Mononuclear cell (primary cell): ENCODE data around the gene CTSZ. TPM values are rescaled to one million over a fixed set of nuclear protein-coding genes. Genes with fewer than 3 reads are reported as not detected.
"Not testable (repeated sequence)": the region's sequence is repeated elsewhere in the genome, so short reads cannot be mapped to it uniquely, and the experiment has no call there.

ENCODE experiments used
- H3K27me3 ChIP-seq: 2 replicates; pipeline ENCODE4 v1.6.0; 2011; ENCODE audit warnings: low read length, control low read depth; ENCODE audit not compliant: insufficient read depth
- H3K4me1 ChIP-seq: 2 replicates; pipeline ENCODE4 v1.5.1; 2011; ENCODE audit warnings: mild to moderate bottlenecking, low read length, control low read depth; ENCODE audit not compliant: insufficient read depth
- H3K4me3 ChIP-seq: 2 replicates; pipeline ENCODE4 v1.5.1; 2011; ENCODE audit warnings: mild to moderate bottlenecking, low read length, moderate library complexity
- H3K9me3 ChIP-seq: 2 replicates; pipeline ENCODE4 v1.5.1; 2011; ENCODE audit warnings: low read depth, mild to moderate bottlenecking, control low read depth, low read length
- total RNA-seq: library from RNA; depleted of rRNA; stranded (reverse); fragments of >200 nt; gene quantifications from one replicate; pipeline ENCODE4 v1.2.3, GENCODE V29; 2012

CTSZ gene
- total RNA-seq, 1 donor, result 184 TPM

- no peaks in the 10 kb centered on the region for H3K27me3 ChIP-seq
- no peak overlapping the region for H3K4me3 ChIP-seq
- peaks cover 4% of the 10 kb centered on the region for H3K9me3 ChIP-seq
- peaks cover 4% of the 10 kb centered on the region for H3K4me1 ChIP-seq
These were observed 33.9 kb downstream of the CTSZ start for GRCh38 chr20:58973179-58973578.

GRCh38 chr20:58971429-58971828 is 35.6 kb downstream of the CTSZ start:
- Histone ChIP-seq H3K27me3 (no peaks in the 10 kb centered on the region), H3K9me3 (peaks cover 4% of the 10 kb centered on the region), H3K4me3 (no peak overlapping the region), H3K4me1 (peaks cover 4% of the 10 kb centered on the region)

DNA sequence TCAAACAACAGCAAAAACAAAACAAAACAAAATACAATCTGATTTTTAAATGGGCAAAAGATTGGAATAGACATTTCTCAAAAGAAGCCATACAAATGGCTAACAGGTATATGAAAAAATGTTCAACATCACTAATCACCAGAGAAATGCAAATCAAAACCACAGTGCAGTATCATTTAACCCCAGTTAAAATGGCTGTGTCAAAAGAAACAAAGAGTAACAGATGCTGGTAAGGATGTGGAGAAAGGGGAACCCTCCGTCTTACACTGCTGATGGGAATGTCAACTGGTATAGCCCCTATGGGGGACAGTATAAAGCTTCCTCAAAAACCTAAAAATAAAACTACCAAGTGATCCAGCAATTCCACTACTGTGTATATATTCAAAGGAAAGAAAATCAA is 36.9 kb downstream of the CTSZ start:
- peaks cover 4% of the 10 kb centered on the region for H3K4me1 ChIP-seq
- H3K4me3 ChIP-seq, result no peak overlapping the region
- H3K9me3 ChIP-seq, result no peaks in the 10 kb centered on the region
- no peaks in the 10 kb centered on the region for H3K27me3 ChIP-seq

GRCh38 chr20:58969439-58969838 is 37.6 kb downstream of the CTSZ start:
- H3K27me3 ChIP-seq, result no peaks in the 10 kb centered on the region
- H3K4me3 ChIP-seq, result no peak overlapping the region
- peaks cover 1% of the 10 kb centered on the region for H3K4me1 ChIP-seq
- no peaks in the 10 kb centered on the region for H3K9me3 ChIP-seq

GRCh38 chr20:58967652-58968429 is 39.2 kb downstream of the CTSZ start:
- Histone ChIP-seq H3K9me3 (no peaks in the 10 kb centered on the region), H3K4me1 (no peaks in the 10 kb centered on the region), H3K27me3 (no peaks in the 10 kb centered on the region), H3K4me3 (no peak overlapping the region)

DNA sequence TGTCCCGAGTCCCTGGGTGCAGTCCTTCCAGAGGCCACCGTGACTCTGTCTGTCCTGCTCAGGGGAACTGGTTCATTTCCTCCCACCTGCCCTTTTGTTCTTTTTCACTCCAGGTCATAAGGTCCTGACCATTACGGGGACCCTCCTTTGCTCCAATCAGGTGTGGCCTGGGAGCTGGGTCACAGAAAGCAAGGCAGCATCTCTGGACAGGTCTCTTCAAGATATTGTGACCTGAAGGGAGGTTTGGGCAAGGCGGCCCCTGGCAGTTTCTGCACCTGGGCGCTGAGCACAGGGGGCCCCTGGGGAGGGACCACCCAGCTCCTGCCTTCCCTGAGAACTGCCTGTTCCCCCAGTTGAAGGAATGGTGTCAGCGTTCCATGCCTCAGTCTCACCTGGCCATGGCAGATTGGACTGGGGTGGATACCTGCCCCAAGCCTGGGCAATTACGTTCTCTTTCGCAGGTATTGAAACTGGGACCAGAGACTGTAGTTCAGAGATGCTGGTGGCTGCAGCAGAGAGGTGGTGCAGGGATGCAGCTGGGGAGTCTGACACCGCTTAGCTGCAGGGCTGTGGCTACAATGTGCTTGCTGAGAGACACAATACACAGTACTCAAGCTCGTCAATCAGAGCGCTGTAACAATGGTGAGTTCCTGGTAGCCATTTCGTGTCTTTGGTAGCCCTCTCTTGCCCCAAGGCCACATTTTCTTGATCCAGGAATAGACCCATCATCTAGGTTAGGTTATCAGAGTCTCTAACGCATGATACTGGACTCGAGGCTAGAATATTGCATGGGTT is 41.6 kb downstream of the CTSZ start:
- no peaks in the 10 kb centered on the region for H3K4me1 ChIP-seq
- no peak overlapping the region for H3K4me3 ChIP-seq
- no peaks in the 10 kb centered on the region for H3K27me3 ChIP-seq

DNA sequence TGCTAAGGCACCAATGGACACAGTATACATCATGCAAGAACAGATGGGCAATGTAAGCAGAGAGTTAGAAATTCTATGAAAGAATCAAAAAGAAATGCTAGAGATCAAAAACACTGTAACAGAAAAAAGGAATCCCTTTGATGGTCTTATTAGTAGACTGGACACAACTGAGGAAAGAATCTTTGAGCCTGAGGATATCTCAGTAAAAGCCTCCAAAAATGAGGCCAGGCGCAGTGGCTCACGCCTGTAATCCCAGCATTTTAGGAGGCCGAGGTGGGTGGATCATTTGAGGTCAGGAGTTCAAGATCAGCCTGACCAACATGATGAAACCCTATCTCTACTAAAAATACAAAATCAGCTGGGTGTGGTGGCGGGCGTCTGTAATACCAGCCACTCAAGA is 43.1 kb downstream of the CTSZ start:
- not testable (repeated sequence) for H3K4me3 ChIP-seq, H3K9me3 ChIP-seq, H3K4me1 ChIP-seq, H3K27me3 ChIP-seq

More for the DNA sequence above, 41.6 kb downstream of the CTSZ start:
- H3K9me3 ChIP-seq, result no peaks in the 10 kb centered on the region

DNA sequence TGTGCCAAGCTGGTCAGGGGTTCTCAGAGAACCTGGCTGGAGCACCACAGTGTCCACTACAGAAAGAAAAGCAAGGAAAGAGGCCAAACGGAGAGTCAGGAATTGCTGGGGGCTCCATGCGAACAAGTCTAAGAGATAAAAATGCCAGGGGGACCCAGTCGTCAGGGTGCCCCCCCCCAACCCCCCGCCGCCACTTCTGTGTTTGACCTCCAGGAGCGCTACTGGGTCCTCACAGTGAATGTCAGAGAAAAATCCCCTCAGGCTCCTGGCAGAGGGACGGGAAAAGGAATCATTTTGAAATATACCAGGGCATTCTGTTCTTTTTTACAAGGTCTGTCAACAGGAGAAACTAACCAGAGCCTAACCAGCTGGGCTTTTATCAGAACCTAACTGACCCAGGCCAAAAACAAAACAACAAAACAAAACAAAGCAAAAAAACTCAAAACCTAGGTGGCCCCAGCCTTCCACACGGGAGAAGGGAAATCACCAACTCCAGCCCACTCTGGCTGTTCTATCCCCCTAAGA is 43.9 kb downstream of the CTSZ start:
- Histone ChIP-seq H3K4me1 (no peaks in the 10 kb centered on the region), H3K4me3 (no peak overlapping the region), H3K27me3 (no peaks in the 10 kb centered on the region), H3K9me3 (no peaks in the 10 kb centered on the region)

DNA sequence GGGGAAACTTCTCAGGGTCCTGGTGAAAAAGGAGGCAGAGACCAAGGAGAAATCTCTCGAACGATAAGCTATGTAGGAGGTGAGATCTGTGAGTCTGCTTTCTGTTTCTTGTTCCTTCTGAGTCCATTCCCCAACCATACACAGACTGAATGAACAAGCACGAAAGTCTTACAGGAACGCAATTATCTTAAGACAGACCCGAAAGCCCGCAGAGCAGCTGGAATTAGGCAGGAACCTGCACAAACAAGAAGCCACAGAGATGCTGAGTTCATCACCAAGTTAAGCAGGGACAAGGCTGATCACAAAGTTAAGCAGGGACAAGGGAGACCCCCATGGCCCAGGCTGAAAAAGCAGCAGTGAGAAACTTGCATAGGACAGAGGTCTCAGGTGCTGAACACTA is 47.4 kb downstream of the CTSZ start:
- Histone ChIP-seq H3K27me3 (no peaks in the 10 kb centered on the region), H3K4me1 (peaks cover 6% of the 10 kb centered on the region), H3K9me3 (no peaks in the 10 kb centered on the region)

GRCh38 chr20:58956078-58956477 is 51.0 kb downstream of the CTSZ start:
- H3K4me3 ChIP-seq, result no peak overlapping the region
- H3K9me3 ChIP-seq, result no peaks in the 10 kb centered on the region
- H3K4me1 ChIP-seq, result peaks cover 6% of the 10 kb centered on the region
- no peaks in the 10 kb centered on the region for H3K27me3 ChIP-seq

More for the DNA sequence above, 47.4 kb downstream of the CTSZ start:
- no peak overlapping the region for H3K4me3 ChIP-seq

- H3K4me1 ChIP-seq, result peaks cover 6% of the 10 kb centered on the region
- H3K4me3 ChIP-seq, result no peak overlapping the region
- peaks cover 2% of the 10 kb centered on the region for H3K27me3 ChIP-seq
- H3K9me3 ChIP-seq, result no peaks in the 10 kb centered on the region
These were observed 54.0 kb downstream of the CTSZ start for GRCh38 chr20:58953050-58953449.

- H3K4me3 ChIP-seq, result no peak overlapping the region
- H3K9me3 ChIP-seq, result no peaks in the 10 kb centered on the region
- peaks cover 2% of the 10 kb centered on the region for H3K27me3 ChIP-seq
- H3K4me1 ChIP-seq, result peaks cover 7% of the 10 kb centered on the region
These were observed 56.5 kb downstream of the CTSZ start for GRCh38 chr20:58950603-58951002.

DNA sequence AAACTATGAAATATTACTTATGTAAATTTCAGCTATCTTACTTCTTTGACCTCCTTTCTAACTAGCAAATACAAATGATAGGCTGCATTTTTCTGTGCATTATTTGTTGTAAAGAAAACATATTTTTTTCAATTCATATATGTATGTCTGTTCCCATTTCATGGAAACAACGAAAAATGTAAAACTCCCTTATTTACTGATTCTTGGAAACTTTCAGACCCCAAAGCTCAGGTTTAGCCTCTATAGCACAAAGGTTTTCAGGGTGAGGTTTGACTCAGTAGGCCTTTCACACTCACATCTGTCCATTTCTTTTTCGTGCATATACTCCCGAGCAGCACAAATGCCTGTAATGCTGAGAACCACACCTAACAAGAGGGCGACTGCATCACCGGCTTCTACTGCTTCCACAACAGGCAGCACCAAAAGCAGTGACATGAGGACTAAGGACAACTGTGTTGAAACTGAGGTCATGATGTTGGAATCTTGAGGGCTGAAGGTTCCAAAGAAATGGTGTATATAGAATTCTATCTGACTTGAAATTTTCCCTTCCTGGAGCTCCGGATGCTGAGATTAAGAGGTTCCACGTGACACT is 59.2 kb downstream of the CTSZ start:
- H3K4me1 ChIP-seq, H3K27me3 ChIP-seq, H3K4me3 ChIP-seq, H3K9me3 ChIP-seq: not testable (repeated sequence)

DNA sequence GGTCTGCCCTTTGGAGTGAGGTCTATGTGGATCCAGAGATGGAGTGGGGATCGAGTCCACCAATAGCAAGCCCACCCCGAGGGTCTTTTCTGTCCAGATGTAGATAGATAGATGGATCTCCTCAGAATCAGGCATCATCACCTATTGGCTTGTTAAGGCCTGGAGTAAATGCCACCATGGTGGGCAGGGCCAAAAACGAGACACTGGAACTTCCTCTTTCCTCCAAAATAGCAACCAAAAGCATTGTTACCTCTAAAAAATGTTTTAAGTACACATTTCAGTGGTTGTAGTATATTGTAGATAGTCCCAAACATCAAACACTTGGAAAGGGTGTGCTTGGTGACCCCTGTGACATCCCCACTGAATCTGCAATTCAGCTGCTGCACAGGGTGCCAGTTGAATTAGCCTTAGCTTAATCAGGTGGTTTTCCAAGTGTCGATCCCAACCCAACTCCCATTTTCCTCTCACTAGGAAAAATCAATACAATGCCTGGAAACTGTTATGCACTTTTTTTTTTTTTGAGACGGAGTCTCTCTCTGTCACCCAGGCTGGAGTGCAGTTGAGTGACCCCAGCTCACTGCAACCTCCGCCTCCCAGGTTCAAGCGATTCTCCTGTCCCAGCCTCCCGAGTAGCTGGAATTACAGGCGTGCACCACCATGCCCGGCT is 61.0 kb downstream of the CTSZ start:
- H3K9me3 ChIP-seq, result no peaks in the 10 kb centered on the region
- peaks cover 2% of the 10 kb centered on the region for H3K27me3 ChIP-seq
- H3K4me1 ChIP-seq, result peaks cover 7% of the 10 kb centered on the region
- no peak overlapping the region for H3K4me3 ChIP-seq
